ENCODE results near the gene TYW1B.
"Not testable (repeated sequence)": the region's sequence is repeated elsewhere in the genome, so short reads cannot be mapped to it uniquely, and the experiment has no call there.

Gene TYW1B

GRCh38 chr7:72622532-72622931 lies 205.5 kb downstream of the TYW1B start:
- peak overlapping the region; percentile 52 for H3K27ac ChIP-seq
- TF ChIP-seq ZFX (IDR thresholded peaks at IDR 0.05) (no peak), CTCF (conservative IDR thresholded peaks at IDR 0.05) (no peak)

GRCh38 chr7:72621761-72622187 lies 206.2 kb downstream of the TYW1B start:
- H3K27ac ChIP-seq: peak overlapping the region; percentile 58

- H3K27ac ChIP-seq: peak overlapping the region; percentile 58
Observed at GRCh38 chr7:72620923-72621322, 207.1 kb downstream of the TYW1B start.

- not testable (repeated sequence) for H3K27ac ChIP-seq
Observed at GRCh38 chr7:72618435-72619180, 209.4 kb downstream of the TYW1B start.

GRCh38 chr7:72609761-72610160 lies 218.2 kb downstream of the TYW1B start:
- not testable (repeated sequence) for H3K27ac ChIP-seq

GRCh38 chr7:72607988-72608387 lies 220.0 kb downstream of the TYW1B start:
- H3K27ac ChIP-seq: not testable (repeated sequence)

GRCh38 chr7:72605863-72606431 lies 222.1 kb downstream of the TYW1B start:
- not testable (repeated sequence) for H3K27ac ChIP-seq

- H3K27ac ChIP-seq: not testable (repeated sequence)
Observed at GRCh38 chr7:72604771-72605611, 223.0 kb downstream of the TYW1B start.

GRCh38 chr7:72603476-72603875 lies 224.5 kb downstream of the TYW1B start:
- not testable (repeated sequence) for H3K27ac ChIP-seq

GRCh38 chr7:72603073-72603472 lies 224.9 kb downstream of the TYW1B start:
- TF ChIP-seq CTCF (conservative IDR thresholded peaks at IDR 0.05) (no peak), ZFX (IDR thresholded peaks at IDR 0.05) (no peak)
- H3K27ac ChIP-seq: no peak overlapping the region

GRCh38 chr7:72601683-72602082 lies 226.3 kb downstream of the TYW1B start:
- not testable (repeated sequence) for H3K27ac ChIP-seq

- H3K27ac ChIP-seq: not testable (repeated sequence)
Observed at GRCh38 chr7:72590023-72590422, 238.0 kb downstream of the TYW1B start.

GRCh38 chr7:72587267-72587666 lies 240.7 kb downstream of the TYW1B start:
- H3K27ac ChIP-seq: not testable (repeated sequence)

- H3K27ac ChIP-seq: not testable (repeated sequence)
Observed at GRCh38 chr7:72584576-72584975, 243.4 kb downstream of the TYW1B start.

- not testable (repeated sequence) for H3K27ac ChIP-seq
Observed at GRCh38 chr7:72583620-72584361, 244.2 kb downstream of the TYW1B start.

GRCh38 chr7:72580142-72580770 lies 247.7 kb downstream of the TYW1B start:
- not testable (repeated sequence) for H3K27ac ChIP-seq
